Mononuclear cell (primary cell): ENCODE results near the gene RIPOR2. TPM values are rescaled to one million over a fixed set of nuclear protein-coding genes. Genes with fewer than 3 reads are reported as not detected.

Experiments
- H3K27me3 ChIP-seq: 2 replicates; pipeline ENCODE4 v1.6.0; 2011; ENCODE audit warnings: low read length, control low read depth; ENCODE audit not compliant: insufficient read depth
- H3K4me1 ChIP-seq: 2 replicates; pipeline ENCODE4 v1.5.1; 2011; ENCODE audit warnings: mild to moderate bottlenecking, low read length, control low read depth; ENCODE audit not compliant: insufficient read depth
- H3K4me3 ChIP-seq: 2 replicates; pipeline ENCODE4 v1.5.1; 2011; ENCODE audit warnings: mild to moderate bottlenecking, low read length, moderate library complexity
- H3K9me3 ChIP-seq: 2 replicates; pipeline ENCODE4 v1.5.1; 2011; ENCODE audit warnings: low read depth, mild to moderate bottlenecking, control low read depth, low read length
- total RNA-seq: library from RNA; depleted of rRNA; stranded (reverse); fragments of >200 nt; gene quantifications from one replicate; pipeline ENCODE4 v1.2.3, GENCODE V29; 2012

Gene RIPOR2
- 128 TPM for total RNA-seq

- no peaks in the 10 kb centered on the region for H3K27me3 ChIP-seq
- H3K4me3 ChIP-seq, result peak within 1 kb of the TSS; percentile 97
- peaks cover 79% of the 10 kb centered on the region for H3K4me1 ChIP-seq
- no peaks in the 10 kb centered on the region for H3K9me3 ChIP-seq
These were observed at the start of gene RIPOR2 for GRCh38 chr6:24935366-24936152. Gene RIPOR2, minus strand, starts transcription at chr6:24935960. Its CDS starts 62 bp downstream, at chr6:24935898.

GRCh38 chr6:24985323-24985722, 49.6 kb upstream of the RIPOR2 start:
- no peak overlapping the region for H3K4me3 ChIP-seq
- no peaks in the 10 kb centered on the region for H3K27me3 ChIP-seq
- H3K9me3 ChIP-seq, result no peaks in the 10 kb centered on the region
- peaks cover 33% of the 10 kb centered on the region for H3K4me1 ChIP-seq

GRCh38 chr6:24982231-24982630, 46.5 kb upstream of the RIPOR2 start:
- H3K4me3 ChIP-seq, result no peak overlapping the region
- H3K9me3 ChIP-seq, result no peaks in the 10 kb centered on the region
- H3K4me1 ChIP-seq, result peaks cover 35% of the 10 kb centered on the region
- H3K27me3 ChIP-seq, result no peaks in the 10 kb centered on the region

GRCh38 chr6:24981386-24981760, 45.6 kb upstream of the RIPOR2 start:
- Histone ChIP-seq H3K9me3 (no peaks in the 10 kb centered on the region), H3K4me1 (peaks cover 27% of the 10 kb centered on the region), H3K4me3 (no peak overlapping the region), H3K27me3 (no peaks in the 10 kb centered on the region)

- H3K27me3 ChIP-seq, result no peaks in the 10 kb centered on the region
- H3K9me3 ChIP-seq, result no peaks in the 10 kb centered on the region
- H3K4me1 ChIP-seq, result peaks cover 23% of the 10 kb centered on the region
- H3K4me3 ChIP-seq, result no peak overlapping the region
These were observed 45.0 kb upstream of the RIPOR2 start for GRCh38 chr6:24980507-24981385.

GRCh38 chr6:24979176-24979575, 43.4 kb upstream of the RIPOR2 start:
- Histone ChIP-seq H3K4me3 (no peak overlapping the region), H3K9me3 (no peaks in the 10 kb centered on the region), H3K4me1 (peaks cover 27% of the 10 kb centered on the region), H3K27me3 (no peaks in the 10 kb centered on the region)

- peaks cover 20% of the 10 kb centered on the region for H3K4me1 ChIP-seq
- no peaks in the 10 kb centered on the region for H3K27me3 ChIP-seq
- no peak overlapping the region for H3K4me3 ChIP-seq
- H3K9me3 ChIP-seq, result no peaks in the 10 kb centered on the region
These were observed 38.7 kb upstream of the RIPOR2 start for GRCh38 chr6:24974182-24975171.

- Histone ChIP-seq H3K4me1 (peaks cover 28% of the 10 kb centered on the region), H3K4me3 (no peak overlapping the region), H3K9me3 (no peaks in the 10 kb centered on the region), H3K27me3 (no peaks in the 10 kb centered on the region)
These were observed 36.7 kb upstream of the RIPOR2 start for GRCh38 chr6:24972311-24972958.

GRCh38 chr6:24971067-24971466, 35.3 kb upstream of the RIPOR2 start:
- Histone ChIP-seq H3K4me3 (no peak overlapping the region), H3K4me1 (peaks cover 28% of the 10 kb centered on the region), H3K27me3 (no peaks in the 10 kb centered on the region), H3K9me3 (no peaks in the 10 kb centered on the region)

- Histone ChIP-seq H3K4me3 (no peak overlapping the region), H3K4me1 (peaks cover 26% of the 10 kb centered on the region), H3K27me3 (no peaks in the 10 kb centered on the region), H3K9me3 (no peaks in the 10 kb centered on the region)
These were observed 33.6 kb upstream of the RIPOR2 start for GRCh38 chr6:24969343-24969860.

GRCh38 chr6:24968783-24969182, 33.0 kb upstream of the RIPOR2 start:
- Histone ChIP-seq H3K4me3 (no peak overlapping the region), H3K4me1 (peaks cover 24% of the 10 kb centered on the region), H3K27me3 (no peaks in the 10 kb centered on the region), H3K9me3 (no peaks in the 10 kb centered on the region)

GRCh38 chr6:24967211-24967610, 31.5 kb upstream of the RIPOR2 start:
- Histone ChIP-seq H3K9me3 (no peaks in the 10 kb centered on the region), H3K4me1 (peaks cover 31% of the 10 kb centered on the region), H3K4me3 (no peak overlapping the region), H3K27me3 (no peaks in the 10 kb centered on the region)

GRCh38 chr6:24966381-24966780, 30.6 kb upstream of the RIPOR2 start:
- Histone ChIP-seq H3K4me1 (peaks cover 39% of the 10 kb centered on the region), H3K9me3 (no peaks in the 10 kb centered on the region), H3K4me3 (no peak overlapping the region), H3K27me3 (no peaks in the 10 kb centered on the region)
